HK-2 (cell line): ENCODE results near the gene NUP93.
A peak's percentile ranks its signal among the peaks of the same experiment; 100 is the strongest.

Experiments used
- DNase-seq: peaks from one replicate; pipeline ENCODE4 v3.0.0-alpha.2; 2018; ENCODE audit not compliant: unreplicated experiment

The NUP93 gene

DNA sequence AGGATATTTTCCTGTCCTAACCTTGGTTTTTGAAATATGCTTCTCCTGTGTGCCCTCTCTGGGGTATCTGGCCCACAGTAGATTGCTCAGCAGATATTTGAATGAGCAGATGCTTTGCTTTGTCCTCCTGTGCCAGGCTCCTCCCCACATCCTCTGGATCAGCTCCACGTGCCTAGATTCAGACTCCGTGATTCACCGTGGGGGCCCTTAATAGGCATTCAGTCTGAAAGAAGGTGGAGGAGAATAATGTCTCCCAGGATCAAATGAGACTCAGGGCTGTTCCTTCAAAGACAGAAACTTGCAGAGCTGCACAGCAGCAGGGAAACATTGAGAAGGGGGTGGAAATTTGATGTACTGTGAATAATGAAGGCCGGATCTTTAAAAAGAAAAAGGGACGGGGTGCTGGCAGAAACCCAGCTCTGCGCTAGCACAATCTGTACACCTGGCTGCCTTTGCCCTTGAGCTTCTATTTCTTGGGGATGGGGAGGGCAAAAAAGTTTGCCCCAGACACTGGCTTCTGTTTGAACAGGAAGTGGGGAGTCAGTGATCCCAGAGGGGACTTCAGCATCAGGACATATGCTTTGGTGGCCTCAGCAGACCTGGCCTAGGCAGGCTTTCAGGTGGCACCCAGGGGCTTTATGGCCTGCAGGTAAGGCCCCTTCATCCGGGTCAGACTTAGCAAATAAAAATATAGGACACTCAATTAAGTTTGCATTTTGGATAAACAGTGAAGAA, 119.2 kb downstream of the NUP93 start:
- peak; percentile 80 for DNase-seq

DNA sequence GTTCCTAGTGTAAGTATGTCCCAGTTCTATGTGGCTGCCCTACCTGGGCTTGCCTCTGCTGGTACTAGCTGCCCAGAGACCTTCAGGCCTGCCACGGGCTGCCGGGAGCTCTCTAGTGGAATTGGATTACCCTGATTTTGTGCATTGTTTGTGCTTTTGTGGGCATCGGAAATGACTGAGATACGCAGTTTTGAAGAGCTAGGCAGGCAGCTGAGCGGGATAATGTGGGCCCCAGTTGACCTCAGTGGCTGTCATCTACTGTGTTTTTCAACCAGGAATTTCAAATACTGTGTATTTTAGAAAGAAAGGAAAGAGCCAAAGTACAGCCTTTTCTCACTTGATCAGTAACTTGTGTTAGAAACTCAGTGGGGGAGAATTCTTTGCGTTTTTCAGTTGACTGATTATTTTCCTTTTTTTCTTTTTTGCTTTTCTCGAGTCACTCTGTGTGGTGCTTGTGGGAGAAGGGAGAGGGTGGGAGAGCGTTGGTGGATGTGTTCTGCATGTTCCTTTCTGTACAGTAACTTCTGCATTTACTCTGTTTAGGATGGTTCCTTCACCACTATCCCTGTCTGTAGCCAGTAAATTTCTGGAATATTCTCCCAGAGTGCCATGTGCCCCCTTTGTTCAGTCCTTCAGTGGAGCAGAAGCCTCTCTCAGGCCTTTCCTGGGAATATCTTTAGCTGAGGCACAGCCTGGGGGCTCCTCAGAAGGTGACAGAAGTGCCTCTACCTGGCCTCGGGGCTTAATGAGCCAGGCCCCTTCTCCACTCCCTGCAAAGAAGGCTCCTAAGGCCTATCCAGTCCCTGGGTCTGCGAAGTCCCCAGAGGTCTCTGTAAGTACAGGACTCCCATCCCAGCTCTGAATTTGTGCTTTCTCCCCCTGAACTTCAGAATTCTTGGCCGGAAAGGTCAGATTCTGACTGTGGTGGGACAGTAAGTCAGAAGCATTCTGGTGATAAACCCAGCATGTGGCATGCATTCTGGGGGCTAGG, 120.1 kb downstream of the NUP93 start:
- peak; percentile 39 for DNase-seq

DNA sequence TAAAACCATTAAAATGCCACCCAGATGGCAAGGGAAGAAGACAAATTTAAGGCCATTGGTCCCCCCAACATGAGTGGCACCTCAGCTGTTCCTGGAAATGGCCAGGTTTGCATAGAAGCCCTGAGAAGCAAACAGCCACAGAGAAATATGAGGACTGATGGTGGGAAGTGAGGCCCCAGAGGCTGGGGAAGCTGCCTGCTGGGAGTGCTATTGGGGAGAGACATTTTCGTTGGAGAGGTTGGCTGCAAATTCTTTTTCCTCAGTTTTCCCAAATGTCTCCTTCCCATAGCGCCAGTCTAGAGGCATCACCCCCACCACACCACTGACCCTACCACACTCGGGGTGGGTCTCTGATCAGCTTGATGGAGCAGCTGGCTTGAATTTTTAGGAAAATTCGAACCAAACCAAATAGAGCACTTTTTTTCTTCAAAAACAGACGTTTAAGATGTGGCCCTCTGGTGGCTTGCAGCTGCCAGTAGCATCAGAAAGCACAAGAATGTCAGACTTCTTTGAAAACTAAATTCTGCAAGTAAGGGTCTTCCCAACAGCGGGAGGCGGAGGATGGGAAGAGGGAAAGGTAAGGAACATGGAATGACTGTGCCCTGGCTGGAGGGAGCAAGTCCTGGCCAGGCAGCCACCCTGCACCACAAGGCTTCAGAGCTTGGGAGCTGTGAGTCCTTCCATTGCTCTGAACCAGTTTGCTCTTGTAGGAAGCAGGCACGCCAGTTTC, 121.9 kb downstream of the NUP93 start:
- DNase-seq, result no peak

DNA sequence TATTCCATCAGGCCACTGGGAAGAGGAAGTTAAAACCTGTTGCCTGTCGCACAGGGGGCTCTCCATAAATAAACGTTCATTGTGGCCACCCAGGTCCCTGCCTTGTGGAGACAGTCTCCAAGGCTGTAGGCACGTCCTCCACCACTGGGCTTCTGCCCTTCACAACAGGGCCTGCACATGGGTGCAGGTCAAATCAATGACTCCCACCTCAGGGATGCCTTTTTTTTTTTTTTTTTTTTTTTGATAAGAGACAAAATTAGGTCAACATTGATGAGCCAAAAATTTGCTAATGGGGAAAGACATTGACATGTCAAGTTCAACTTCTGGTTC, 122.4 kb downstream of the NUP93 start:
- DNase-seq, result no peak

DNA sequence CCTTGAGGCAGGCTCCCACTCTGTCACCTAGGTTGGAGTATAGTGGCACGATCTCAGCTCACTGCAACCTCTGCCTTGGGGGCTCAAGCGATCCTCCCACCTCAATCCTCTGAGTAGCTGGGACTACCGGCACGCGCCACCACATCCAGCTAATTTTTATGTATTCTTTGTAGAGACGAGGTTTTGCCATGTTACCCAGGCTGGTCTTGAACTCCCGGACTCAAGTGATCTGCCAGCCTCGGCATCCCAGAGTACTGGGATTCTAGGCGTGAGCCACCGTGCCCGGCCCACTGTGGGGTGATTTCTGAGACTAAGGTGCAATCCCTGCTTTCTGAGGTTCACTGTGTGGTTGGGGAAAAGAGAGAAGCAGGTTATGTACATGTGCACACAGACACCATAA, 123.0 kb downstream of the NUP93 start:
- DNase-seq, result no peak

DNA sequence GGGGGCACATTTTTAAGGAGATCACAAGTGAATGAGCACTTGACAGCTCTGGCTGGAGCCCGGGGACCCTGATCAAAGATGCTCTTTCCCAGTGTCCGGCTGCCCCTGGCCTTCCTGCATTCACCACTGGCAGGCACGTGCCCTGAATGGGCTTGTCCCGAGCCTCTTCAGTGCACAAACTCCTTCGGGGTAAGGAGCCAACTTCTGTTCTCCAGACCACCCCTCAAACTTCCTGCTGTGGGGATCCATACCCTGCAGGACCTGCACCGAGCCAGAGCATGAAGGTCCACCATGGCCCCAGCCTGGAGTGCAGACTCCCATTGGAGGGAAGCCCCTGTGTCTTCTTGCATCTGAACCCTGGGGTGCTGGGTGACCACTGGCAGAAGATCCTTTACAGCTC, 125.3 kb downstream of the NUP93 start:
- no peak for DNase-seq

DNA sequence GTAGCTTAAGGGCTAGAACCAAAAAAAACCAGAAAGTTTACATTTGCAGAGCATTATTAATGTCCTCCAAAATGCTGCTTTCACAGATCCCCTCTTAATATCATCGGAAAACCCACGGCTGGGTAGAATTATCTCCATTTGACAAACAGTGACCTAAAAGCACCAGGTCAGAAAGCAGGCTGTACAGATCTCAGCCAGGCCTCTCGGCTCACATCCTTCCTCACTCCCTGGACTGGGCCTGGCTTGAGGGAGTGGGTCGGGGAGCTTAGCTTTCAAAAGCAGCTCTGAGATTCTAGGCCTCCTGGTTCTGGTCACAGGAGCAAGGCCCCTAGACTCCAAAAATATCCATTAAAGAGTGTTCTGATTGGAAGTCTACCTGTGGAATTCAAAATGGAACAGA, 126.0 kb downstream of the NUP93 start:
- no peak for DNase-seq

DNA sequence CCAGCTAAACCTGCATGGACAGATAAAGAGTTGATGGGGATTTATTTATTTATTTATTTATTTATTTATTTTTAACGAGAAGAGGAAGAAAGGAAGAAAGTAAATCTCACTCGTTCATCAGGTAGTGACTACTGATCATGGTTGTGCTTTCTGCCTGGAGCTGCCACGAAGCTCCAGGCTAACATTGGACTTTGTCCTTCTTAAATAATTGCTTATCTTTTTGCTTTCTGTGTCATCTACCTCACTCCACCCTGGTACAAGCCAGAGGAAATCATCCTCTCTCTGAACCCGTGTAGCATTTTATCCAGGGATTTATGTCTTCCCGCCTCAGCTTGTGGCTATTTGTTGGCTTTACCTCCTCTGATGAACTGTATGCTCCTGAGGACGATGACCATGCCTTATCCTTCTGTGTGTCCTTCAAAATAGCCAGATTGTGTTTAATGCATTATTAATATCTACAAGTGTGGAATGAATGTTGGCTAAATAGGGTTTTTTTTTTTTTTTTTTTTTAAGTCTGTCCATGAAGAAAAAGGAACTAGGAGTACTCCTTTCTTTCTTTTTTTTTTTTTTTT, 127.0 kb downstream of the NUP93 start:
- DNase-seq, result no peak

DNA sequence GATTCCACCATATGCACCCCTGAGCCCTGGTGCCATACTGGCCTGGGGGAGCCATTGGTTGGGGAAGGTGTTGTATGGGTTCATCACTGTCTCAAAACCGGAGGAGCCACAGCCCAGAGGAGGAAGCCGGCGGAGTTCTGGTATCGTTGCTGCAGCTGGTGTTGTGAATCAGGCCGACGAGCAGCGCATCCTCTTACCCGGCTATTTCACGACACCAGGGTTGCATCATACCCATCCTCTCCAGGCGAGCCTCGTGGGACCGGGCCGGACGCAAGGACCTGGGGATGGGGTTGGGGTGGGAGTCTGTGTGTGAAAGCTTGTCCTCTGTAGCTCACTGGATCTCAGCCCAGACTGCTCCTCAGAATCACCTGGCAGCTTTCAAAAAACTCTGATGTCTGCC, 128.4 kb downstream of the NUP93 start:
- no peak for DNase-seq

DNA sequence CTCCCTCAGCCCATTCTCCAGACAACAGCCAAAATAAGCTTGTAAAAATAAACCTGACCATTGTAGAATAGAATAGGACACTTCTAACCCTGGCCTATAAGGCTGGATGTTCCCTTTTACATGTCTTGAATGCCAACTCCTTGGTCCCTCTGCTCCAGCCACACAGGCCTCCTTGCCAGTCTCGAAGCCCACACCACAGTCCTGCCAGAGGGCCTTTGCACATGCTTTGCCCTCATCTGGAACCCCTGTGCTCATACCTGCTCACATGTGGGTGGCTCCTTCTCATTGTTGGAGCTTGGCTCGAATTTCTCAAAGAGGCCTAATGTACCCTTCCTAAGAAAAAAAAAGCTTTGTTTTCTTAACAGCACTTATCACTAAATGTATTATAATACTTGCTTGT, 129.7 kb downstream of the NUP93 start:
- DNase-seq, result no peak

DNA sequence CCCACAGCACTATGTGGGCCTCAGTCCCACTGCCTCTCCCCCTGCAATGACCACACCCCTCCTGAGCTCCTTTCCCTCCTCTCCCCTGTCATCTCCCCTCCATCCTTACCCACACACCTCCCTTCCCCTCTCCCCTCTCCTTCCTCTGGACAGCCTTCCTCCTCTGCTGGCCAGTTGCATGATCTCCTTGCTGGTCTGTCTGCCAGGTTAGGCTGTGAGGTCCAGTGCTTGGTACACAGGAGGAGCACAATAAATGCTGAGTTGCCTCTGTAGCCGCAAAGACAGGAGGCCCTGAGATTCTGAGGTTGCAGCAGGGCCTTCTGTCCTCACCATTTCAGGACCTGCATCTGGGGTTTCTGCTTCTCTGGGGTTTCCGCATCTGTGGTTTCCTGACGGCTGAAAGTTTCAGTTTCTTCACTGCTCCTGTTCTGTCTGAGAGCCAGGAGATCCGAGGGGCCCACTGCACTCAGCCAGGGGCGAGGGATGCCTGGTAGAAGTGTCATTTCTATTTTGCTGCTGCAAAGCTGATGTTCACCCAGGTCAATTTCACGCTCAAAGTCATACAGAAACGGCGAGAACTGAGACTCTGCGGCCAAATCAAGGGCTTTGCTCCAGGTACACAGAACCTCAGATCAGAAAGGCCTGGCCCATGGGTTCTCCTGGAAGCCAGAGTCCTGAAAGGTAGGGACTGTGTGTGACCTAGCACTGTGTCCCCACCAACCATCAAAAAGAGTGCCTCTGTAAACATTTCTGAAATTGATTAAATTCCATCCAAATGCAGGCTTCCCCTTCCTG, 130.5 kb downstream of the NUP93 start:
- no peak for DNase-seq

DNA sequence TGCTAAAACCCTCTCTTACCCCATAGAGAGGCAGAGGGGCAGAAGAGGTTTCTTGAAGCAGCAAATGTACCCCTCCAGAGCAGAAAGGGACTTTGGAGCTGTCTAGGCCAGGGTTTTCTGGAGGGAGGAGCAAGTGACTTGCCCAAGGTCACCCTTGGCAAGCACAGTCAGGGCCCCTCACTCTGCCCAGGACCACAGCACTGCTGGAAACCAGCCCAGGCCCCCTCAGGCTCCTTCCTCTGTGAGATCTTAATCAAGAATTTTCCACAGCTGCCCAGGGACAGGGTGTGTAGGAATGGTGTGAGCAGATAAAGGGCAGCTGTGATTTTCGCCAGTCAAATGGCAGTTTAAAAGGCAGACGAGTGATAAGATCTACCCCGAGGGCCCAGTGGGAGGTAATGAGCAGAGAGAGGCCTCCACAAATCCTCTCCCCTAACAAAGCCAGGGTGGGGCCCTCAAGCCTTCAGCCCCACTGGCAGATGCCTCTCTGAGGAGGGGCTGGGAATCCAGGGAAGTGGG, 131.2 kb downstream of the NUP93 start:
- no peak for DNase-seq

DNA sequence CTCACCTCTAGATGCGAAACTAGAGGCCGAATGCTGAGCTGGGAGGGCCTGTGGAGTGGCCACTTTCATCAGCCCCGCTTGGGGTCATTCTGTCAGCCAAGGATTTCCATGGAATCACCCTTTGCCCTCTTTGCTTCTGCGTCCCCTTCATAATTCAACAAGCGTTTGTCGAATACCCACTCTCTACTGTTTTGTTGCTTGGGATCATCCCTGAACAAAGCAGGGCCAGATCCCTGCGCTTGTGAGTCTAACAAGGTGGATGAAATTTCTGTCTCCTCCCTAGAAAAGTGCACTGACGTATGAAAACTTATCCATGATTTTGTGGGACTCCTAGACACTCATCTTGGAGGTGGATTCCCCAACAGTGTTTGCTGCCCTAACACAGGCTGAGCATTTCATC, 131.8 kb downstream of the NUP93 start:
- DNase-seq, result no peak

DNA sequence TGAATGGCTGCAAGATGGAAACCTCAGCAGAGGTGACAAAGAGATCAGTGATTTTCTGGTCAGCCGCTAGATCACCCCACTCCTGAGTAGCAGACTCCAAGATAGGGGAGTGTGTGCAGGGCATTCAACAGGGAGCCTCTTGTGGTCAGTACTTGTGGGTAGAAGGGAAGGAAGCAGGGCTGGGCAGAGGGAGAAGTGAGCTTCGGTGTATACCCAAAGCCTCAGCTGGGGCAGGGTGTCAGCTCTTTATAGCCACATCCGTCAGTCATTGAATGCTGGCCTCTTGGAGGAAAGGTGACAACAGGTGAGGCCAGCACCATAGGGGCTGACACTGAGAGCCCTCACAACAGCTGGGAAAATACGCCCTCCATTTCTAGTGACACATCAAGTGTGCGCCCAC, 132.8 kb downstream of the NUP93 start:
- no peak for DNase-seq

DNA sequence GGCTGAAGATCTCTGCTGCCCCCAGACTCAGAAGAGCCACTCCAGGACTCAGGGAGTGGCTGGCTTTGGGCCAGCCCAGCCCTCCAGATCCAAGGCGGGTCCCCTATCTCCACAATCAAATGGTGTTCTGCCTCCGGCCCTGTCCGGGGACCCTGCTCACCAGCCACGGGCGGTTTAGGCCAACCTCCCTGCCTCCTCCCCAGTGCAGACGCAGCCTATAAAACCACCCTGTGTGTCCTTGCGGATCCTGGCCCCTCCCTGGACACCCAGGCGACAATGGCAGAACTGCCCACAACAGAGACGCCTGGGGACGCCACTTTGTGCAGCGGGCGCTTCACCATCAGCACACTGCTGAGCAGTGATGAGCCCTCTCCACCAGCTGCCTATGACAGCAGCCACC, 135.0 kb downstream of the NUP93 start, which contains the start of gene SLC12A3:
Gene SLC12A3 (plus strand): TSS at position 248 of the 400 bp plus-strand sequence. CDS start 29 bp downstream, at position 277.
- DNase-seq, result no peak

DNA sequence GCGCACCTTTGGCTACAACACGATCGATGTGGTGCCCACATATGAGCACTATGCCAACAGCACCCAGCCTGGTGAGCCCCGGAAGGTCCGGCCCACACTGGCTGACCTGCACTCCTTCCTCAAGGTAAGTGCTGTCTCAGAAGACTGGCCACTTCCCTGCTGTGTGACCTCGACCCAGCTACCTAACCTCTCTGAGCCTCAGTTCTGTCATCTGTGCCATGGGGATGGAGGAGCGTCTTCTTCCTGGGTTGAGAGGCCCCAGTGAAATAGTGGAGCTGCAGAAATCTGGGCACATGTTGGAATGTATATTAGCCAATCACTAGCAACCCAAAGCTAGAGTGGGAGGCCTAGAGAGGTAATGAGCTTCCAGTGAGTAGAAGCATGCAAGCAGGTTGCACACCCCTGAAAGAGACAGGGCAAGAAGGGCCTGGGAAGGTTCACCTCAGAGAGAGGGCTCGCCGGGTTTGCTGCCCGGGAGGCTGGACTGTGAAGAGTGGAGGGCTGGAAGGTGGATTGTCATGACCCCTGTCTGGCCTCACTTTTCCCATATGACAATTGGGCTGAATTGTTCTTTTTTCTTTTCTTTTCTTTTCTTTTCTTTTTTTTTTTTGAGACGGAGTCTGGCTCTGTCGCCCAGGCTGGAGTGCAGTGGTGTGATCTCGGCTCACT, 135.6 kb downstream of the NUP93 start:
- DNase-seq, result no peak

DNA sequence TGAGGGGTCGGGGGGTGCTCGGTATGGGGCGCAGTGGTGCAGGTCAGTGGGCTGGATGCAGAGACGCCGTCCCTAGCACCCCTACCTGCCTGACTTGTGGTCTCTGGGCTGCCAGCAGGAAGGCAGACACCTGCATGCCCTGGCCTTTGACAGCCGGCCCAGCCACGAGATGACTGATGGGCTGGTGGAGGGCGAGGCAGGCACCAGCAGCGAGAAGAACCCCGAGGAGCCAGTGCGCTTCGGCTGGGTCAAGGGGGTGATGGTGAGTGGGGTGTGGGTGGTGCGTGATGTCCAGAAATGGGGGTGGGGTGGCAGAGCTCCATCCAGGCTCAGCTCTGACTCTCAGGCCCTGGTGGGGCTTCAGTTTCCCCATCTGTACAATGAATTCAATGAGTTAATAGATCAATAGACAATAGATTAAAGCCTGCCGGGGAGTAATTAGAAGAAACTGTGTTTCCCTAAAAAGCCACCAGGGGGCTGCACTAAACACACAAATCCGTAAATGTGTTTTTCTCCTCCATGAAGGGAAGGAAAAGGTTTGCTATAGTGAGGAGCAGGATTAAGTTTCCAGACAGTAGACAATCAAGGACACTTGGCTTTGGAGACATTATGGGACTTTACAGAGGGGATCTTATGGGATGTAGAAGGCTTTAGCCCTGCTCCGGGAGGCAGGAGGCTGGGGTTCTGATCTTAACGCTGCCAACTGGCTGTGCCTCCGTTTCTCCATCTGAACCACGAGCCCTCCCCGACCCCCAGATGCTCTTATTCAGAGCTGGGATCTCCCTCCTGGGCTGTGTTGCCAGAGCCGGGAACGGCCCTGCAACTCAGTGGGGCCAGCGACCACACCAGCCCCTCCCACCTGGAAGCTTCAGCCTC, 137.3 kb downstream of the NUP93 start:
- peak; percentile 20 for DNase-seq

DNA sequence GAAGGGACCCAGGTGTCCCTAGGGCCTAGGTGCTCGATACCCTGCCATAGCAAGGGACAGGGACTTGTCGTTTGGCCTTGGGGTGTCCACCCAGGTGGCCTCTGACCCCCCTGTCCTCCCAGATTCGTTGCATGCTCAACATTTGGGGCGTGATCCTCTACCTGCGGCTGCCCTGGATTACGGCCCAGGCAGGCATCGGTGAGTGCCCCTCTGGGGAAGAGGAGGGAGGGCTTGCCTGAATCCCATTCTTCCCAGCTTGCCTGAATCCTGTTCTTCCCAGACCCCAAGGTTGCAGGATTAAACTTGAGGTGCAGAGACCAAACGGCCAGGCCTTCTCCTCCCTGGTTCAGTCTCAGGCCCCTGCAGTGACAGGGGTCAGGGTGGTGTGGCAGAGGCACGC, 138.2 kb downstream of the NUP93 start:
- DNase-seq, result no peak

DNA sequence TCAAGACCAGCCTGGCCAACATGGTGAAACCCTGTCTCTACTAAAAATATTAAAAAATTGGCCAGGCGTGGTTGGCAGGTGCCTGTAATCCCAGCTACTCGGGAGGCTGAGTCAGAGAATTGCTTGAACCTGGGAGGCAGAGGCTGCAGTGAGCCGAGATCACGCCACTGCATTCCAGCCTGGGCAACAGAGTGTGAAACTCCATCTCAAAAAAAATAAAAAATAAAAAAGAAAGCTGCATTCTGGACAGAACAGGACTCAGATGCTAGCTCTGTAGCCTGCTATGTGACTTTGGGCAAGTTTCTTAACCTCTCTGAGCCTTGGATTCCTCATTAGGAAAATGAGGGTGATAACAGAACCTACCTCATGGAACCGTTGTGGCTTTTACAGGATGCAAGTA, 138.8 kb downstream of the NUP93 start:
- DNase-seq, result peak; percentile 15
